ENCODE measurements around the gene PCK2. TPM values are rescaled to one million over a fixed set of nuclear protein-coding genes. Genes with fewer than 3 reads are reported as not detected.

PCK2 gene
- total and polyA plus RNA-seq, 2 of the 13 experiments (the other 11 are each of a cell fraction or from before 2014, with no cell fraction given) = 129 to 272 TPM

DNA sequence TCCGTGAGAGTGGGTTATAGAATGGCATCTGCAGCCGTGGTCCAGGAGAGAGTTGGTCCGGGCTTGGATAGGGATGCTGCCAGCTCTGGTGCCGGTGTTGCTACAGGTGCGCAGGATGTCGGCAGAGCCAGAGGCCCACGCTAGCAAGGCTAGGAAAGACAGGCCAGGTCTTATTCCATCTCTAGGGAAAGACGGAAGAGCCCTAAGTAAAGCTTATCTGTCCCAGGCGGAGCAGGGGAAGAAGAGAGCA, 41.4 kb downstream of the PCK2 start (continued):
- TF ChIP-seq, protein P1, sequence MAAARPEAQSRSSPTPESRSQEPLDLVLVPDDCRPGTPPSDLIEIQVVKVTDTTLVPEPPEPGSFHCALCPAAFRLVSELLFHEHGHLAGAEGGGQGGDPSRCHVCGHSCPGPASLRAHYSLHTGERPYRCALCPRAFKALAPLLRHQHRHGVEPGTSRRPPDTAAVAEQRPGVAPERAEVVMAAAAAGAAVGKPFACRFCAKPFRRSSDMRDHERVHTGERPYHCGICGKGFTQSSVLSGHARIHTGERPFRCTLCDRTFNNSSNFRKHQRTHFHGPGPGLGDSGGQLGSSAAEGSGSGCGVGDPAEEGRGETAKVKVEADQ (CRISPR knock-in tag; IDR thresholded peaks at IDR 0.05; ENCODE audit: borderline replicate concordance) = no peak; the same call in 1 of the 2 replicates
- TF ChIP-seq, protein P2, sequence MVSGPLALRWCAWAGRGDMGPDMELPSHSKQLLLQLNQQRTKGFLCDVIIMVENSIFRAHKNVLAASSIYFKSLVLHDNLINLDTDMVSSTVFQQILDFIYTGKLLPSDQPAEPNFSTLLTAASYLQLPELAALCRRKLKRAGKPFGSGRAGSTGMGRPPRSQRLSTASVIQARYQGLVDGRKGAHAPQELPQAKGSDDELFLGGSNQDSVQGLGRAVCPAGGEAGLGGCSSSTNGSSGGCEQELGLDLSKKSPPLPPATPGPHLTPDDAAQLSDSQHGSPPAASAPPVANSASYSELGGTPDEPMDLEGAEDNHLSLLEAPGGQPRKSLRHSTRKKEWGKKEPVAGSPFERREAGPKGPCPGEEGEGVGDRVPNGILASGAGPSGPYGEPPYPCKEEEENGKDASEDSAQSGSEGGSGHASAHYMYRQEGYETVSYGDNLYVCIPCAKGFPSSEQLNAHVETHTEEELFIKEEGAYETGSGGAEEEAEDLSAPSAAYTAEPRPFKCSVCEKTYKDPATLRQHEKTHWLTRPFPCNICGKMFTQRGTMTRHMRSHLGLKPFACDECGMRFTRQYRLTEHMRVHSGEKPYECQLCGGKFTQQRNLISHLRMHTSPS (CRISPR knock-in tag; IDR thresholded peaks at IDR 0.05; ENCODE audit: low read depth) = no peak
- TF ChIP-seq ZNF232 (CRISPR knock-in tag; IDR thresholded peaks at IDR 0.05; ENCODE audit: borderline replicate concordance) = 0 out of 2 replicates have a peak, but pooled peaks have one; percentile 41
- no peak; the same call in 1 of the 2 replicates for TF ChIP-seq FOXO1 (CRISPR knock-in tag; IDR thresholded peaks at IDR 0.05)
- TF ChIP-seq BRCA1 (CRISPR knock-in tag; IDR thresholded peaks at IDR 0.05) = no peak
- no peak for TF ChIP-seq ZNF234 (CRISPR knock-in tag; conservative IDR thresholded peaks at IDR 0.05)
- TF ChIP-seq RBM22 (optimal IDR thresholded peaks at IDR 0.05; ENCODE audit: low read length) = no peak
- TF ChIP-seq PHB2 (IDR thresholded peaks at IDR 0.05; ENCODE audit: partially characterized antibody) = no peak
- TF ChIP-seq, protein P3, sequence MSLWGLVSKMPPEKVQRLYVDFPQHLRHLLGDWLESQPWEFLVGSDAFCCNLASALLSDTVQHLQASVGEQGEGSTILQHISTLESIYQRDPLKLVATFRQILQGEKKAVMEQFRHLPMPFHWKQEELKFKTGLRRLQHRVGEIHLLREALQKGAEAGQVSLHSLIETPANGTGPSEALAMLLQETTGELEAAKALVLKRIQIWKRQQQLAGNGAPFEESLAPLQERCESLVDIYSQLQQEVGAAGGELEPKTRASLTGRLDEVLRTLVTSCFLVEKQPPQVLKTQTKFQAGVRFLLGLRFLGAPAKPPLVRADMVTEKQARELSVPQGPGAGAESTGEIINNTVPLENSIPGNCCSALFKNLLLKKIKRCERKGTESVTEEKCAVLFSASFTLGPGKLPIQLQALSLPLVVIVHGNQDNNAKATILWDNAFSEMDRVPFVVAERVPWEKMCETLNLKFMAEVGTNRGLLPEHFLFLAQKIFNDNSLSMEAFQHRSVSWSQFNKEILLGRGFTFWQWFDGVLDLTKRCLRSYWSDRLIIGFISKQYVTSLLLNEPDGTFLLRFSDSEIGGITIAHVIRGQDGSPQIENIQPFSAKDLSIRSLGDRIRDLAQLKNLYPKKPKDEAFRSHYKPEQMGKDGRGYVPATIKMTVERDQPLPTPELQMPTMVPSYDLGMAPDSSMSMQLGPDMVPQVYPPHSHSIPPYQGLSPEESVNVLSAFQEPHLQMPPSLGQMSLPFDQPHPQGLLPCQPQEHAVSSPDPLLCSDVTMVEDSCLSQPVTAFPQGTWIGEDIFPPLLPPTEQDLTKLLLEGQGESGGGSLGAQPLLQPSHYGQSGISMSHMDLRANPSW (CRISPR knock-in tag; IDR thresholded peaks at IDR 0.05; ENCODE audit: borderline replicate concordance) = peak; percentile 82; the same call in 1 of the 2 replicates
- TF ChIP-seq SIN3A (IDR thresholded peaks at IDR 0.05; ENCODE audit: borderline replicate concordance, low read depth, low read length) = no peak
- peak; percentile 24; the same call in 1 of the 2 replicates for TF ChIP-seq MATR3 (CRISPR knock-in tag; IDR thresholded peaks at IDR 0.05)
- TF ChIP-seq, protein P4, sequence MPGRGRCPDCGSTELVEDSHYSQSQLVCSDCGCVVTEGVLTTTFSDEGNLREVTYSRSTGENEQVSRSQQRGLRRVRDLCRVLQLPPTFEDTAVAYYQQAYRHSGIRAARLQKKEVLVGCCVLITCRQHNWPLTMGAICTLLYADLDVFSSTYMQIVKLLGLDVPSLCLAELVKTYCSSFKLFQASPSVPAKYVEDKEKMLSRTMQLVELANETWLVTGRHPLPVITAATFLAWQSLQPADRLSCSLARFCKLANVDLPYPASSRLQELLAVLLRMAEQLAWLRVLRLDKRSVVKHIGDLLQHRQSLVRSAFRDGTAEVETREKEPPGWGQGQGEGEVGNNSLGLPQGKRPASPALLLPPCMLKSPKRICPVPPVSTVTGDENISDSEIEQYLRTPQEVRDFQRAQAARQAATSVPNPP (CRISPR knock-in tag; IDR thresholded peaks at IDR 0.05) = no peak
- TF ChIP-seq ZNF720 (CRISPR knock-in tag; IDR thresholded peaks at IDR 0.05) = 0 out of 2 replicates have a peak, but pooled peaks have one; percentile 13
- TF ChIP-seq, protein P5, sequence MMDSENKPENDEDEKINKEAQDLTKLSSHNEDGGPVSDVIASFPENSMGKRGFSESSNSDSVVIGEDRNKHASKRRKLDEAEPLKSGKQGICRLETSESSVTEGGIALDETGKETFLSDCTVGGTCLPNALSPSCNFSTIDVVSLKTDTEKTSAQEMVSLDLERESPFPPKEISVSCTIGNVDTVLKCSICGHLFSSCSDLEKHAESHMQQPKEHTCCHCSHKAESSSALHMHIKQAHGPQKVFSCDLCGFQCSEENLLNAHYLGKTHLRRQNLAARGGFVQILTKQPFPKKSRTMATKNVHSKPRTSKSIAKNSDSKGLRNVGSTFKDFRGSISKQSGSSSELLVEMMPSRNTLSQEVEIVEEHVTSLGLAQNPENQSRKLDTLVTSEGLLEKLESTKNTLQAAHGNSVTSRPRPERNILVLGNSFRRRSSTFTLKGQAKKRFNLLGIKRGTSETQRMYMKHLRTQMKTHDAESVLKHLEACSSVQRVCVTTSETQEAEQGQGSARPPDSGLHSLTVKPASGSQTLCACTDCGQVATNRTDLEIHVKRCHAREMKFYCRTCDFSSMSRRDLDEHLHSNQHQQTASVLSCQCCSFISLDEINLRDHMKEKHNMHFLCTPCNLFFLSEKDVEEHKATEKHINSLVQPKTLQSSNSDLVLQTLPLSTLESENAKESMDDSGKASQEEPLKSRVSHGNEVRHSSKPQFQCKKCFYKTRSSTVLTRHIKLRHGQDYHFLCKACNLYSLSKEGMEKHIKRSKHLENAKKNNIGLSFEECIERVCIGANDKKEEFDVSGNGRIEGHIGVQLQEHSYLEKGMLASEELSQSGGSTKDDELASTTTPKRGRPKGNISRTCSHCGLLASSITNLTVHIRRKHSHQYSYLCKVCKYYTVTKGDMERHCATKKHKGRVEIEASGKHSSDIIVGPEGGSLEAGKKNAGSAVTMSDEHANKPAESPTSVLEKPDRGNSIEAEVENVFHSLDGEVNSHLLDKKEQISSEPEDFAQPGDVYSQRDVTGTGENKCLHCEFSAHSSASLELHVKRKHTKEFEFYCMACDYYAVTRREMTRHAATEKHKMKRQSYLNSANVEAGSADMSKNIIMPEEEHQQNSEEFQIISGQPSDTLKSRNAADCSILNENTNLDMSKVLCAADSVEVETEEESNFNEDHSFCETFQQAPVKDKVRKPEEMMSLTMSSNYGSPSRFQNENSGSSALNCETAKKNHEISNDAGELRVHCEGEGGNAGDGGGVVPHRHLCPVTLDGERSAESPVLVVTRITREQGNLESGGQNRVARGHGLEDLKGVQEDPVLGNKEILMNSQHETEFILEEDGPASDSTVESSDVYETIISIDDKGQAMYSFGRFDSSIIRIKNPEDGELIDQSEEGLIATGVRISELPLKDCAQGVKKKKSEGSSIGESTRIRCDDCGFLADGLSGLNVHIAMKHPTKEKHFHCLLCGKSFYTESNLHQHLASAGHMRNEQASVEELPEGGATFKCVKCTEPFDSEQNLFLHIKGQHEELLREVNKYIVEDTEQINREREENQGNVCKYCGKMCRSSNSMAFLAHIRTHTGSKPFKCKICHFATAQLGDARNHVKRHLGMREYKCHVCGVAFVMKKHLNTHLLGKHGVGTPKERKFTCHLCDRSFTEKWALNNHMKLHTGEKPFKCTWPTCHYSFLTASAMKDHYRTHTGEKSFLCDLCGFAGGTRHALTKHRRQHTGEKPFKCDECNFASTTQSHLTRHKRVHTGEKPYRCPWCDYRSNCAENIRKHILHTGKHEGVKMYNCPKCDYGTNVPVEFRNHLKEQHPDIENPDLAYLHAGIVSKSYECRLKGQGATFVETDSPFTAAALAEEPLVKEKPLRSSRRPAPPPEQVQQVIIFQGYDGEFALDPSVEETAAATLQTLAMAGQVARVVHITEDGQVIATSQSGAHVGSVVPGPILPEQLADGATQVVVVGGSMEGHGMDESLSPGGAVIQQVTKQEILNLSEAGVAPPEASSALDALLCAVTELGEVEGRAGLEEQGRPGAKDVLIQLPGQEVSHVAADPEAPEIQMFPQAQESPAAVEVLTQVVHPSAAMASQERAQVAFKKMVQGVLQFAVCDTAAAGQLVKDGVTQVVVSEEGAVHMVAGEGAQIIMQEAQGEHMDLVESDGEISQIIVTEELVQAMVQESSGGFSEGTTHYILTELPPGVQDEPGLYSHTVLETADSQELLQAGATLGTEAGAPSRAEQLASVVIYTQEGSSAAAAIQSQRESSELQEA (CRISPR knock-in tag; IDR thresholded peaks at IDR 0.05; ENCODE audit: not compliant biosample characterization) = no peak
- TF ChIP-seq RFX1 (IDR thresholded peaks at IDR 0.05) = 0 out of 2 replicates have a peak, but pooled peaks have one; percentile 8
- TF ChIP-seq ISX (CRISPR knock-in tag; conservative IDR thresholded peaks at IDR 0.05) = no peak
